ENCODE data around the gene TLCD5. TPM values are rescaled to one million over a fixed set of nuclear protein-coding genes. Genes with fewer than 3 reads are reported as not detected.

TLCD5 gene
- polyA plus RNA-seq, 2 donors: 0.55 to 0.76 TPM

DNA sequence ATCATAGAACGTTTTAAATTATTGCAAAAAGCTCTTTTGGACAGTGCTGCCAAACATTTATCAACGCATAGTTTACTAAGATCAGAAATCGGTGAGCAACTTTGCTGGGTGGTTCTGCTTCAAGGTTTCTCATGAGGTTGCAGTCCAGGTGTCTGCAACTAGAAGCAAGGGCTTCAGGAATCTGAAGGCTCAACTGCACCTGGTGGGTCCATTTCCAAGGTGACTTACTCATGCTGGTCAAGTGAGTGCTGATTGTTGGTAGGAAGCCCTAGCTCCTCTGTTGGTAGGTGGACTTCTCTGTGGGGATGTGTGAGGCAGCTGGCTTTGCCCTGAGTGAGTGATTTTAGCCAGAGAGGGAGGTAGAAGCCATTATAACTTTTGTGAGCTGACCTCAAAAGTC lies 33.6 kb downstream of the TLCD5 start:
- no peak overlapping the region for H3K4me3 ChIP-seq (ENCODE audit: low read depth in 1 of 2, low read length in 2 of 2)
- WGBS, 2 donors: 77 to 91% methylated on average over 3 of the region's 3 CpGs
- H3K27me3 ChIP-seq (ENCODE audit: control insufficient read depth in 1 of 2, insufficient read depth in 2 of 2, low read length in 2 of 2): peaks cover 0 to 2% of the 10 kb centered on the region in 2 donors
- H3K27ac ChIP-seq (ENCODE audit: low read depth in 2 of 2, low read length in 1 of 2): no peak overlapping the region
- no peaks in the 10 kb centered on the region for H3K36me3 ChIP-seq (ENCODE audit: control insufficient read depth in 2 of 2, insufficient read depth in 2 of 2, low read length in 1 of 2)
- H3K4me1 ChIP-seq (ENCODE audit: control insufficient read depth in 2 of 2, insufficient read depth in 2 of 2, low read length in 1 of 2): peaks cover 2 to 4% of the 10 kb centered on the region in 2 donors
- no peaks in the 10 kb centered on the region for H3K9me3 ChIP-seq (ENCODE audit: control insufficient read depth in 2 of 2, insufficient read depth in 1 of 2, low read depth in 1 of 2, low read length in 1 of 2)

DNA sequence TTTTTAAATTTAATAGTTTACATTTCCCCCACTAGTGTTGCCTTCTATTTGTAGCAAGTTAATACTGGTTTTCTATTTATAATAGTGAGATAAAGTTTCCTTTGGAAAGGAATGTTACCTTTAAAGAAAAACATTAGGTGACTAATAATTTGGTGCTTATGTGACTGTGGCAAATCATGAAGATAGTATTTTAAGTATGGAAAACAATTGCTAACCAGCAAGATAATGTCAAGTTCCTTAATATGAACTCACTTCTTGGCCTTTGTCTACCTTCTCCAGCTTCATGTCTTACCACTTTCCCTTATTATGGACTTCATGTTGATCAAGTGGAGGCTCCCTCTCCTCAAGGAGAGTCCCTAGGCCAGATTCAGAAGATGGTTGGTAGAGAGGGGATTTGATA lies 38.3 kb downstream of the TLCD5 start:
- Histone ChIP-seq H3K4me1 (ENCODE audit: control insufficient read depth in 2 of 2, insufficient read depth in 2 of 2, low read length in 1 of 2) (peaks cover 0 to 2% of the 10 kb centered on the region in 2 donors), H3K27me3 (ENCODE audit: control insufficient read depth in 1 of 2, insufficient read depth in 2 of 2, low read length in 2 of 2) (peaks cover 0 to 2% of the 10 kb centered on the region in 2 donors), H3K9me3 (ENCODE audit: control insufficient read depth in 2 of 2, insufficient read depth in 1 of 2, low read depth in 1 of 2, low read length in 1 of 2) (no peaks in the 10 kb centered on the region), H3K4me3 (ENCODE audit: low read depth in 1 of 2, low read length in 2 of 2) (no peak overlapping the region), H3K27ac (ENCODE audit: low read depth in 2 of 2, low read length in 1 of 2) (no peak overlapping the region), H3K36me3 (ENCODE audit: control insufficient read depth in 2 of 2, insufficient read depth in 2 of 2, low read length in 1 of 2) (no peaks in the 10 kb centered on the region)

GRCh38 chr11:120365512-120365911 lies 40.4 kb downstream of the TLCD5 start:
- Histone ChIP-seq H3K36me3 (ENCODE audit: control insufficient read depth in 2 of 2, insufficient read depth in 2 of 2, low read length in 1 of 2) (no peaks in the 10 kb centered on the region), H3K9me3 (ENCODE audit: control insufficient read depth in 2 of 2, insufficient read depth in 1 of 2, low read depth in 1 of 2, low read length in 1 of 2) (no peaks in the 10 kb centered on the region), H3K4me3 (ENCODE audit: low read depth in 1 of 2, low read length in 2 of 2) (no peak overlapping the region), H3K27ac (ENCODE audit: low read depth in 2 of 2, low read length in 1 of 2) (no peak overlapping the region), H3K4me1 (ENCODE audit: control insufficient read depth in 2 of 2, insufficient read depth in 2 of 2, low read length in 1 of 2) (peaks cover 0 to 2% of the 10 kb centered on the region in 2 donors), H3K27me3 (ENCODE audit: control insufficient read depth in 1 of 2, insufficient read depth in 2 of 2, low read length in 2 of 2) (no peaks in the 10 kb centered on the region)

GRCh38 chr11:120372296-120372695 lies 47.2 kb downstream of the TLCD5 start:
- Histone ChIP-seq H3K4me3 (ENCODE audit: low read depth in 1 of 2, low read length in 2 of 2) (no peak overlapping the region), H3K36me3 (ENCODE audit: control insufficient read depth in 2 of 2, insufficient read depth in 2 of 2, low read length in 1 of 2) (no peaks in the 10 kb centered on the region), H3K27ac (ENCODE audit: low read depth in 2 of 2, low read length in 1 of 2) (no peak overlapping the region), H3K4me1 (ENCODE audit: control insufficient read depth in 2 of 2, insufficient read depth in 2 of 2, low read length in 1 of 2) (no peaks in the 10 kb centered on the region), H3K9me3 (ENCODE audit: control insufficient read depth in 2 of 2, insufficient read depth in 1 of 2, low read depth in 1 of 2, low read length in 1 of 2) (no peaks in the 10 kb centered on the region), H3K27me3 (ENCODE audit: control insufficient read depth in 1 of 2, insufficient read depth in 2 of 2, low read length in 2 of 2) (no peaks in the 10 kb centered on the region)

GRCh38 chr11:120375076-120375475 lies 50.0 kb downstream of the TLCD5 start:
- Histone ChIP-seq H3K27me3 (ENCODE audit: control insufficient read depth in 1 of 2, insufficient read depth in 2 of 2, low read length in 2 of 2) (no peaks in the 10 kb centered on the region), H3K27ac (ENCODE audit: low read depth in 2 of 2, low read length in 1 of 2) (no peak overlapping the region), H3K36me3 (ENCODE audit: control insufficient read depth in 2 of 2, insufficient read depth in 2 of 2, low read length in 1 of 2) (no peaks in the 10 kb centered on the region), H3K4me3 (ENCODE audit: low read depth in 1 of 2, low read length in 2 of 2) (no peak overlapping the region), H3K4me1 (ENCODE audit: control insufficient read depth in 2 of 2, insufficient read depth in 2 of 2, low read length in 1 of 2) (no peaks in the 10 kb centered on the region), H3K9me3 (ENCODE audit: control insufficient read depth in 2 of 2, insufficient read depth in 1 of 2, low read depth in 1 of 2, low read length in 1 of 2) (no peaks in the 10 kb centered on the region)
- 75 to 87% methylated on average over 3 of the region's 3 CpGs for WGBS, 2 donors

- WGBS, 2 donors: 79 to 86% methylated on average over 6 of the region's 6 CpGs
- Histone ChIP-seq H3K36me3 (ENCODE audit: control insufficient read depth in 2 of 2, insufficient read depth in 2 of 2, low read length in 1 of 2) (no peaks in the 10 kb centered on the region), H3K27ac (ENCODE audit: low read depth in 2 of 2, low read length in 1 of 2) (no peak overlapping the region), H3K4me3 (ENCODE audit: low read depth in 1 of 2, low read length in 2 of 2) (no peak overlapping the region), H3K4me1 (ENCODE audit: control insufficient read depth in 2 of 2, insufficient read depth in 2 of 2, low read length in 1 of 2) (peaks cover 0 to 2% of the 10 kb centered on the region in 2 donors), H3K9me3 (ENCODE audit: control insufficient read depth in 2 of 2, insufficient read depth in 1 of 2, low read depth in 1 of 2, low read length in 1 of 2) (no peaks in the 10 kb centered on the region), H3K27me3 (ENCODE audit: control insufficient read depth in 1 of 2, insufficient read depth in 2 of 2, low read length in 2 of 2) (no peaks in the 10 kb centered on the region)
Measured at GRCh38 chr11:120376547-120377182, 51.6 kb downstream of the TLCD5 start.

DNA sequence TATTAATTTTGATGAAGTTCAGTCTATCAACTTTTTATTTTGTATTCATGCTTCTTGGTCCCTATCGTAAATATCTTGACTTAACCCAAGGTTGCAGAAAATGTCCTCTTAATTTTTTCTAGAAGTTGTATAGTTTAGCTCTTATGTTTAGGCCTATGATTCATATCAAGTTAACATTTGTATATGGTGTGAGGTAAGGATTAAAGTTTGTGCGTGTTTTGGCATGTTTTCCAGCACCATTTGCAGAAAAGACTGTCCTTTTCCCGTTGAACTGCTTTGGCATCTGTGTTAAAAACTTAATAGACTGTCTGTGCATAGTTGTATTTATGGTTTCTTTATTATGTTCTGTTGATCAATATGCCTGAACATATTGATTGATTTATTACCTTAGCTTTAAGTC lies 53.4 kb downstream of the TLCD5 start:
- H3K27ac ChIP-seq (ENCODE audit: low read depth in 2 of 2, low read length in 1 of 2): no peak overlapping the region
- 65 to 71% methylated on average over 3 of the region's 3 CpGs for WGBS, 2 donors

DNA sequence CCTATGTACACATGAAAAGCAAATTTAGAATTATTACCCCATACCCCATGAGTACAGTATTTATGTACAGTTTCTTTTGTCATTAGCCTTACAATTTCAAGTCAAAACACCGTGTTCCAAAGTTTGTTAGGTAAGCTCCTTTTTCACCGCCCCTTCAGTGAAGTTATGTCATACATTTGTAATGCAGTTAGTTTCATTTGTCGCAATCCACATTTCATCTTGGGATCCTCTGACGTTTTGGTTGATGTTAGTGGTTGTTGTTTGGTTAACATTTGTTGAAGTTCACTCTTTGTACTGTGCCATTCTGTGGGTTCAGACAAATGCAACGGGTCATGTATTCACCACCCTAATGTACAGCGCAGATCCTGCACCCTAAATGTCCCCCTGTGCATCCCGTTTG lies 56.3 kb downstream of the TLCD5 start:
- Histone ChIP-seq H3K4me1 (ENCODE audit: control insufficient read depth in 2 of 2, insufficient read depth in 2 of 2, low read length in 1 of 2) (peaks cover 3 to 4% of the 10 kb centered on the region in 2 donors), H3K27ac (ENCODE audit: low read depth in 2 of 2, low read length in 1 of 2) (no peak overlapping the region)

More for the DNA sequence above, 53.4 kb downstream of the TLCD5 start:
- Histone ChIP-seq H3K4me3 (ENCODE audit: low read depth in 1 of 2, low read length in 2 of 2) (no peak overlapping the region), H3K9me3 (ENCODE audit: control insufficient read depth in 2 of 2, insufficient read depth in 1 of 2, low read depth in 1 of 2, low read length in 1 of 2) (no peaks in the 10 kb centered on the region), H3K36me3 (ENCODE audit: control insufficient read depth in 2 of 2, insufficient read depth in 2 of 2, low read length in 1 of 2) (no peaks in the 10 kb centered on the region), H3K4me1 (ENCODE audit: control insufficient read depth in 2 of 2, insufficient read depth in 2 of 2, low read length in 1 of 2) (peaks cover under 1 to 2% of the 10 kb centered on the region in 2 donors), H3K27me3 (ENCODE audit: control insufficient read depth in 1 of 2, insufficient read depth in 2 of 2, low read length in 2 of 2) (no peaks in the 10 kb centered on the region)

More for the DNA sequence above, 56.3 kb downstream of the TLCD5 start:
- H3K36me3 ChIP-seq (ENCODE audit: control insufficient read depth in 2 of 2, insufficient read depth in 2 of 2, low read length in 1 of 2): no peaks in the 10 kb centered on the region
- 77 to 81% methylated on average over 7 of the region's 7 CpGs for WGBS, 2 donors
- no peak overlapping the region for H3K4me3 ChIP-seq (ENCODE audit: low read depth in 1 of 2, low read length in 2 of 2)
- no peaks in the 10 kb centered on the region for H3K27me3 ChIP-seq (ENCODE audit: control insufficient read depth in 1 of 2, insufficient read depth in 2 of 2, low read length in 2 of 2)
- H3K9me3 ChIP-seq (ENCODE audit: control insufficient read depth in 2 of 2, insufficient read depth in 1 of 2, low read depth in 1 of 2, low read length in 1 of 2): no peaks in the 10 kb centered on the region

Other genes starting within 250 kb of the TLCD5 start
- gene TRIM29, start 187.2 kb upstream of the TLCD5 start, polyA plus RNA-seq: 1,000 to 10,000 TPM in 1 of 2 donors, 100 to 1,000 TPM in 1; 943 to 1,078 TPM
- gene OAF, start 114.3 kb upstream of the TLCD5 start, polyA plus RNA-seq: 1 to 10 TPM; 7.2 to 8.4 TPM
- 1 to 10 TPM; 3.1 to 4.5 TPM for gene POU2F3, start 85.2 kb upstream of the TLCD5 start, polyA plus RNA-seq
- 10 to 100 TPM; 15.3 to 17.9 TPM for gene ARHGEF12, start 11.1 kb downstream of the TLCD5 start, polyA plus RNA-seq
- under 1 TPM; 0.09 to 0.12 TPM for gene GRIK4, start 186.4 kb downstream of the TLCD5 start, polyA plus RNA-seq

All from esophagus (tissue), 2 donors.